HG03025 (cell line): Measurements from ENCODE around the gene GAL.

Experiments used
- ATAC-seq: cut with Tn5 transposase; IDR thresholded peaks from one replicate; pipeline ENCODE4 v1.9.1; 2021; ENCODE audit warnings: mild to moderate bottlenecking, moderate library complexity; ENCODE audit not compliant: unreplicated experiment, low FRiP score

GAL gene

DNA sequence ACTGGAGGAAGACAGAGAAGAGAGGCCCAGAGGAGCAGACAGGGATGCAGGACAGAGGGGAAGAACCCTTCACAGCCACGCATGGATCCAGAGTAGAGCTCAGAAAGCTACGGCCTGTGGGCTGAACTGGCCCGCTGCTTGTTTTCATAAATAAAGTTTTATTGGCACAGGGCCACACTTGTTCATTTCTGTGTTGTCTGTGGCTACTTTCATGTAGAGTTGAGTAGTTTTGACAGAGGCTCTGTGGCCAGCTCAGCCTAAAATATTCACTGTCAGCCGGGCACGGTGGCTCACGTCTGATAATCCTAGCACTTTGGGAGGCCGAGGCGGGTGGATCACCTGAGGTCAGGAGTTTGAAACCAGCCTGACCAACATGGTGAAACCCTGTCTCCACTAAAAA, 26.2 kb upstream of the GAL start:
- ATAC-seq: no peak

- no peak for ATAC-seq
Observed at GRCh38 chr11:68658661-68659060, 25.7 kb upstream of the GAL start.

DNA sequence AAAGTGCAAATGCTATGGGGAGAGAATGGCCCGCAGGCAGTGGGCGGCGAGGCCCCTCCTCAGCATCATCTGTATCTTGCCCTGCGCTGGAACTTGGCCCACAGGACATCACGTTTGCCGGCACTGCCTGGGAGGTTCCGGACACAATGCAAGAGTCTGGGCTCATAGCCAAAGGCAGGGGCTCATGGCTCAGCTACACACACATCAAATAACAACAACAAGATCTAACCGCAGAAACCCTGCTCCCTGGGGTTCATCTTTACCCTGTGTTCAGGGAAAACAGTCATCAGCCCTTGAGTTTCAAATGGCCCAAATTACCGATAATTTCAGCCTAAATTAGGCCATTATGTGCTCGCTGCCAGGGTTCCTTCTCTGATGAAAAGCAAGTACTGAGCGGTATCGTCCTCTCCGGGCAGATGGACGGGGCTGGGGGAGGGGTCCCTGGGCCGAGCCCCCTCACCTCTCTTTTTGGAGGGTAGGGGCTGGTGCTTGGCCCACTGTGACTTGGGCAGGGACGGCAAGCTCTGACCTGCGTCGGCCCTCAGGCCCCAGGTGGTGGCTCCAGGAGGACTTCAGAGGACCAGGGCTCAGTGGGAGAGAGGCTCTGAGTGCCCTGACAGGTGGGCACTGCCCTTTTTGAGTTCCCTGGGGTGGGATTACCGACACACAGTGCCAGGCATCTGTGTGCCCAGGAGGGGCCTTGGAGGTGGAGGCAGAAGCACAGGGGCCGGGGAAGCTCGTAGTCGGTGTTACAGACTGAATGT, 25.0 kb upstream of the GAL start:
- ATAC-seq: no peak

GRCh38 chr11:68660066-68660810, 24.1 kb upstream of the GAL start:
- no peak for ATAC-seq

GRCh38 chr11:68661014-68661413, 23.3 kb upstream of the GAL start:
- no peak for ATAC-seq

DNA sequence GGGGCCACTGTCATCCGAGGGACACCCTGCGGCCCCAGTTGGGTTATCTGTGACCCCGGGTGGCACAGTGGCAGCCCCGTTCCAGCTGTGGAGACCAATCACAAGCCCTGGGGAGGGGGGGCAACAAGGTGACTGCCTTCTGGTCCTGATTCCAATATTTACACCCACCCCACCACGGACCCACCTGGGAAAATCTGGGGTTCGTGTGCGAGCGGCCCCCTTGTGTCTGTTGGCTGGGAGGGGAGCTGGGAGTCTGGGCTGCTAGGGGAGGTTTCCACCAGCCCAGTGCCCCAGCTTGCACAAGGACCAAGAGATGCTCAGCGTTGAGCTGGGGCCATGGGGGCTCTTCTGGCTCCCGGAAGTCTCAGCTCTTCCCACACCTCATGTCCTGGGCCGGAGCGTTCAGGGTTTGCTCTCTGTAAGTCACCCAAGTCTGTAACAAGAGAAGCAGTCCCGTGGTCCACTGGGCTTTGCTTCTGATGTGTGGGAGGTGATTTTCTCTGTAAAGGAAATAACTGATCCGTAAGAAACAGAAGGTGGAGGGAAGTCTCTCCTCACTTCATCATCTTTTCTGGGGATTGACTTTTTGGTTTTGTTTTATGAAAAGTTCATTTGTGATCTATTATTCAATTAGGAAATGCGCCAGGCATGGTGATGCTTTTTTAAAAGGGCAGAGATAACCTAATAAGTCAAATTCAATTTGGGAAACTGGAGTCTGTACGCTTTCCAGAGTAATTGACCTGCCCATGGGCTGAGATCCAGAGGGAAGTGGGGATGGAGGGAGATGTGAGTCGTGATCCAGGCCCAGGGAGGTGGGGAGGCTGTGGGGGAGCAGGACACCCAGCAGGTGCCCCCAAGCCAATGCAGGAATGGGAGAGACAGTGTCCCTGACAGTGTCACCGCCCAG, 22.4 kb upstream of the GAL start:
- ATAC-seq: no peak

GRCh38 chr11:68663482-68664010, 20.8 kb upstream of the GAL start:
- ATAC-seq: no peak

DNA sequence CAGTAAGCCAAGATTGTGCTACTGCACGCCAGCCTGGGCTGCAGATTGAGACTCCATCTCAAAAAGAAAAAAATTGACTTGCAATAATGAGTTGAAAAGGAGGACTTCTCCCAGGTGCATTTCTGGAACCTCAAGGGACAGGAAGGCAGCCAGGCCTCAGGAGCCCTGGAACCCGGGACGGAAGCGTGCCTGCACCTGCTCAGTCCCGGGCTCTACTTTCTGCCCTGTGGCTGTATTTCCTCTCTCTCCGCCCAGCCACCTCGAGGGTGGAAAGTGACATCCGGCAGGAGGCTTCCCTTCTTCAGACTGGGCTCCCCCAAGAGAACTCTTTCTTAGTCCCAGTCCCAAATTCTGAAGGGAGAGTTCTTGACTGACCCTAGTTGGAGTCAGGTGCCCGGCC, 20.2 kb upstream of the GAL start:
- ATAC-seq: no peak

- no peak for ATAC-seq
Observed at GRCh38 chr11:68664906-68665305, 19.4 kb upstream of the GAL start.

GRCh38 chr11:68665436-68665835, 18.9 kb upstream of the GAL start:
- ATAC-seq: no peak

GRCh38 chr11:68666849-68667248, 17.5 kb upstream of the GAL start:
- ATAC-seq: no peak

DNA sequence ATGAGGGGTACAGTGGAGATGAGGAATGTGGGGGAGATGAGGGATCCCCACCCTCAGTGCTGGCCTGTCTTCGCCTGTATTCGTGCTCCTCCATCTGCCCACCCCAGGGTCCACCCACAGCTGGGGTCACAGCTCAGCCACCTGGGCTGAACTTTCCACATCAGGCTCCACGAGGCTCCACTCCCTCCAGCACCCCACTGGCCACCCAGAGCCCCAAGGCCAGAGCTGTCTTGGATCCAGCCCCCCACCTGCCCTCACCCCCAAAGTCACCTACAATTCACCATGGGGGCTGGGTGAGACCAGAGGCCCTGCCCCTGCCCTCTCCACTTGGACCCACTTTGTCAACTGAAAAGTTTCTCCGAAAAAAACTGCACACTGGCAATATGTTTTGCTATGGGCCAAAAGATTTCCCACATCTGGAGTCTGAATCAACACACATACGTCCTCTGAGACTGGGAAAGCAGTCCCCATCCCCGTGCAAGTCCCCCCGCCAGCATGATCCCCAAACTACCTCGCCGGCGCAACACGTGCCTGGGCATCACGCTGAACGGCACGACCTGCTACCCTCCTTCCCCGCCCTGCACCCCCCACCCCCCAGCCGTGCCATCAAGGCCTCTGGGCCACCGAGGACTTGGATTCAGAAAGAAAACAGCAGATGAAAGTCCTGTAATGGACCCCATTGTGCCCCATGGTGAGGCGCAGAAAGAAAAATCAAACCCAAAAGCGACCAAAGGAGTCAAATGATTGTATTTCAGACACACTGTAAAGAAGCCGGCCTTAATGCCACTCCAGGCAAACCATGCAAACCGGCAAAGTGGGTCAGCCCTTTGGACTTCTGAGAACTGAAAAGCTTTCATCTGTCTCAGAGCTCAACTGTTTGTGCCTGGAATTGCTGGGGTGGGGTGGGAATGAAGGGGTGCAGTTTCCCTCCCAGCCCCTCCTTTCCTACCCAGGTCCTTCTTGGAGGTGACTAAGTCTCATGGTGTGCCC, 16.5 kb upstream of the GAL start:
- ATAC-seq: no peak

DNA sequence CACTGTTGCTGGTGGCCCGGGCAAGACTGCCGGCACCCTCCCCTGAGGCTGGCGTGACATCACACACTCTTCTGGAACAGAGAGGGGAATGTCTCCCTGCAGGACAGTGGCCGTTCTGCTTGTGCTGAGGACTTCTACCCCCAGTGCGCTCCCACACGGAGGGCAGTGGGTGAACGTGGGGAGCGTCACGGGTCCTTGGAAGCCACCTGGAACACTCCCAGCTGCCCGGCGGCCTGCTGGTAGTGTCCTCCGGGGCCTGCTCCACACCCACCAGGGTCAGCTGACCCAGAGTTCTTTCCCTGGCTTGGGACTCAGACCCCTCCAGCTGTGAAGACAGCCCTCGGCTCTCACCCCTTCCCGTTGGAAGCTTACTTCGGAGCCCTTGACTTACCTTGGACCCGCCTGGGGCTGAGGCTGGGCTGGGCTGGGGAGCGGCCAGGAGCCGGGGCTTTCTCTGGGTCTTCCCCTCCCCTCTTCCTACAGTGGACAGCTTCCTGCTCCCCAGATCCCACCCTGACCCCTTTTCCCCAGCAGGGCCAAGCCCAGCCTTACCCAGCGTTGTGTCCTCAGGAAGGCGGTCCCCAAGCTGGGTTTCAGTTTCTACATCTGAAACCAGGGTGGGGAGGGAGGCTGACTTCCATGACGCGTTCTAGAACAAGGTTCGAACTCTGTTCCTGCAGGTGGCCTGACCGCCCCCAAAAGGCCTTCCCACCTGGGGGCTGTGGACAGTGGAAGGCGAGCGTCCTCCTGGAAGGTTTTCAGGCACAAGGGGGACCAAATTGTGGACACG, 14.8 kb upstream of the GAL start:
- ATAC-seq: no peak

DNA sequence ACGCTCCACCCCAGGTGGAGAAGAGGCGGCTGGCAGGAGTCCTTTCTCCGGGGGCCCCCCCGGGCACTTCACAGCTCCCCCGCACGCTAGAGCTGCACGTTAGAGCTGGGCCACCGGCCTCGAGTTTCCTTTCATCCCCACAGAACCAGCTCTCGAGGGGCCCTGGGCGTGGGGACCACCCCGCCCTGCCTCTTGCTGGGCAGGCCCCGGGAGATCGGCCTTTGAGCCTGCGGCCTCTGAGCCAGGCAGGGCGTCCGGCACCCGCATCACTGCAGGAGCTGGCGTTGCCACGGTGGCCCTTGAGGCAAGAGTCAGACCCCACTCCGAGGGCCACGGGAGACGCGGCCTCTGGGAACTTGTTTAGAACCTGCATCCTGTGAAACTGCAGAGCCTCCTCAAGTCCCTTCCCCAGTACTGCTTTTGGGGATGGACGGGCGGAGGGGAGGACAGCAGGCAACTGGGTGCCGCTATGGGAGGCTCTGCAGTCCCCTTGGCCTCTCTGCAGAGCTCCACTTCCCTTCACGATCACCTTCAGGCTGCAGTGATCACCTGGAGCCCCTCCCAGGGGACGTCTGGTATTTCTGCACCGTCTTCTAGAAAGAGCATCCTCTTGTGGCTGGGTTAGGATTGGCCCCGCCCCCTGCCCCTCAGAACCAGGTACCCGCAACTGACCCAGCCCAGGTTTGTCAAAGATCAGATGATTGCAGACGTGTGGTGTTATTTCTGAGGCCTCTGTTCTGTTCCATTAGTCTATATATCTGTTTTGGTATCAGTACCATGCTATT, 13.9 kb upstream of the GAL start:
- ATAC-seq: no peak

DNA sequence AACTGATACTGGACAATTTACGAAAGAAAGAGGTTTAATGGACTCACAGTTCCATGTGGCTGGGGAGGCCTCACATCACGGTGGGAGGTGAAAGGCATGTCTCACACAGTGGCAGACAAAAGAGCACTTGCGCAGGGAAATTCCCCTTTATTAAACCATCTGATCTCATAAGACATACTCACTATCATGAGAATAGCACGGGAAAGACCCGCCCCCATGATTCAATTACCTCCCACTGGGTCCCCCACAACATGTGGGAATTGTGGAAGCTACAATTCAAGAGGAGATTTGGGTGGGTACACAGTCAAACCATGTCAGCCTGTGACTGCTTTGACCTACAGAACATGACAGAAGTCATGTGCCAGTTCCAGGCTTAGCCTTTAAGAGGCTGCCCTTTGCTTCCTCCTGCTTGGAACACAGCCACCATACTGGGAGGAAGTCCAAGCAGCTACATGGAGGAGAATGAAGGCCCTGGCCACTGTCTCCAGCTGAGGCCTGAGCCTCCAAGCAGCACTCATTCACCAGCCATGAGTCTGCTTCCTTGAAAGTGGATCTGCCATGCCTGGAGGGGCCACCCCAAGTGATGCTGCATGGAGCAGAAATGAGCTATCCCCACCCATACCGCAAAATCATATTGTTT, 10.9 kb upstream of the GAL start:
- ATAC-seq: no peak

- ATAC-seq: no peak
Observed at GRCh38 chr11:68673991-68674390, 10.4 kb upstream of the GAL start.

DNA sequence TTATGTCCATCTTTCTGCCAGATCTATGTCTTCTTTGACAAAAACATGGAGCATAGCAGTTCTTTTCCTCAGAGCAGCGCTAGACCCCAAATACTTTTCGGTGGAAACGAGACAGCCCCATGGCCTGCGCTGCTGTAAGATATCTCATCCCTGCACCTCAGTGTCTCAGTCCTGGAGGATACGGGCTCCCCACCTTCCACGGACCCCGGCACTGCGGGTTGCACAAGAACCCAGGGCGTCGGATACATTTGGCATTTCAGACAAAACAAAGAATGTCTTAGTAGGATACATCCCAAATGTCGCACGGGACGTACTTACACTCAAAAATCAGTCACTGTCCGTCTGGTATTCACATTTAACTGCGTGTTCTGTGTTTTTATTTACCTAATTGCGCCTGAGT, 9.9 kb upstream of the GAL start:
- ATAC-seq: no peak

GRCh38 chr11:68677432-68677831, 6.9 kb upstream of the GAL start:
- no peak for ATAC-seq
